HCT116 (cell line): ENCODE results near the gene GPAT2. TPM values are rescaled to one million over a fixed set of nuclear protein-coding genes. Genes with fewer than 3 reads are reported as not detected.
"Not testable (repeated sequence)": the region's sequence is repeated elsewhere in the genome, so short reads cannot be mapped to it uniquely, and the experiment has no call there.

Experiments used
- ATAC-seq: fragments of 200-7000 bp; cut with Tn5 transposase; 2 replicates; pipeline ENCODE4 v1.9.1; 2020; ENCODE audit warnings: mild to moderate bottlenecking, moderate library complexity
- BruUV-seq: library from RNA; stranded (reverse); fragments of 400-500 nt; replicated peaks from 2 replicates; lab custom pipeline; 2021; lab: Mats Ljungman, UMichigan
- CTCF ChIA-PET: fragments of 300-600 bp; sonication (Branson Sonifier 250); formaldehyde crosslinking; loops from one replicate; lab custom pipeline; 2021; ENCODE audit warnings: antibody characterized with exemption; lab: Charles Lee
- POLR2A ChIA-PET: fragments of 300-600, 350-600 bp; sonication (Branson Sonifier 250); formaldehyde crosslinking; loops from one replicate; lab custom pipeline; 2021; ENCODE audit warnings: antibody characterized with exemption; lab: Charles Lee
- RAD21 ChIA-PET, 2 experiments: fragments of 300-600 bp; sonication (Branson Sonifier 250); formaldehyde crosslinking; loops; one replicate each; lab custom pipeline; 2023; ENCODE audit warnings: low total read pairs in 2 of 2; ENCODE audit not compliant: uncharacterized antibody in 2 of 2, unreplicated experiment in 2 of 2, low non-redundant PET in 1 of 2; lab: Charles Lee
- DNase-seq: peaks from one replicate; pipeline ENCODE4 v3.0.0-alpha.2; 2010; ENCODE audit warnings: low read depth, low spot score
- H2AFZ ChIP-seq: fragments of 200-600 bp; shearing (Covaris generic), sonication (generic); 2 replicates; pipeline ENCODE4 v1.6.1; 2017; ENCODE audit warnings: low read depth, mixed run types, mixed read lengths, antibody characterized with exemption, low read length; ENCODE audit not compliant: poor library complexity, severe bottlenecking
- H3K27ac ChIP-seq: 2 replicates; pipeline ENCODE4 v1.5.1; 2012; ENCODE audit warnings: low read depth, low read length
- H3K27me3 ChIP-seq: fragments of 200-600 bp; sonication (generic); 2 replicates; pipeline ENCODE4 v1.6.1; 2016; ENCODE audit warnings: mixed run types, low read length, mixed read lengths; ENCODE audit not compliant: insufficient read depth
- H3K36me3 ChIP-seq, 2 experiments: fragments of 200-500 bp in 1 of 2; fragments of 200-600 bp in 1 of 2; sonication (Bioruptor generic) in 1 of 2; sonication (generic) in 1 of 2; 2 replicates each; pipeline versions ENCODE4 v1.5.1 to v1.6.1; 2014 to 2016; ENCODE audit warnings: low read length in 2 of 2, inconsistent platforms in 1 of 2, mixed read lengths in 1 of 2, mixed run types in 1 of 2; ENCODE audit not compliant: insufficient read depth in 2 of 2, control insufficient read depth in 1 of 2
- H3K4me1 ChIP-seq, 2 experiments: fragments of 200-600 bp in 1 of 2; sonication (generic) in 1 of 2; 2 replicates each; pipeline versions ENCODE4 v1.5.1 to v1.6.1; 2012 to 2017; ENCODE audit warnings: low read length in 2 of 2, inconsistent platforms in 1 of 2, mild to moderate bottlenecking in 1 of 2, mixed read lengths in 1 of 2, mixed run types in 1 of 2, moderate library complexity in 1 of 2; ENCODE audit not compliant: insufficient read depth in 2 of 2, control insufficient read depth in 1 of 2
- H3K4me2 ChIP-seq: fragments of 200-600 bp; sonication (generic); 2 replicates; pipeline ENCODE4 v1.6.1; 2017; ENCODE audit warnings: mixed run types, low read length, mixed read lengths
- H3K4me3 ChIP-seq, 2 experiments: fragments of 200-600 bp in 1 of 2; sonication (generic) in 1 of 2; replicated peaks in 1 of 2; 2 replicates each; pipeline ENCODE4 v1.5.1; 2011 to 2016; ENCODE audit warnings: low read length in 2 of 2, control low read depth in 1 of 2, low read depth in 1 of 2, mild to moderate bottlenecking in 1 of 2, mixed read lengths in 1 of 2, mixed run types in 1 of 2
- H3K79me2 ChIP-seq: fragments of 200-600 bp; sonication (generic); 2 replicates; pipeline ENCODE4 v1.6.1; 2017; ENCODE audit warnings: mild to moderate bottlenecking, mixed run types, low read length, moderate library complexity, mixed read lengths; ENCODE audit not compliant: insufficient read depth
- H3K9ac ChIP-seq: fragments of 200-600 bp; sonication (generic); 2 replicates; pipeline ENCODE4 v1.6.1; 2016; ENCODE audit warnings: low read length, mixed read lengths
- H3K9me2 ChIP-seq: fragments of 200-600 bp; sonication (generic), shearing (Covaris generic); 2 replicates; pipeline ENCODE4 v1.6.1; 2017; ENCODE audit warnings: mixed run types, mild to moderate bottlenecking, moderate library complexity; ENCODE audit not compliant: insufficient read depth
- H3K9me3 ChIP-seq, 2 experiments: fragments of 200-500 bp in 1 of 2; fragments of 200-600 bp in 1 of 2; sonication (Bioruptor generic) in 1 of 2; sonication (generic) in 1 of 2; 2 replicates each; pipeline ENCODE4 v1.6.1; 2014 to 2017; ENCODE audit warnings: low read length in 2 of 2, mixed read lengths in 2 of 2, inconsistent platforms in 1 of 2, low read depth in 1 of 2, mild to moderate bottlenecking in 1 of 2, mixed run types in 1 of 2, moderate library complexity in 1 of 2; ENCODE audit not compliant: control insufficient read depth in 1 of 2, insufficient read depth in 1 of 2
- H4K20me1 ChIP-seq: fragments of 200-600 bp; sonication (generic), shearing (Covaris generic); 2 replicates; pipeline ENCODE4 v1.6.1; 2017; ENCODE audit warnings: mixed run types, mild to moderate bottlenecking, moderate library complexity; ENCODE audit not compliant: insufficient read depth
- intact Hi-C: fragments of 100-400 bp; cut with micrococcal nuclease; formaldehyde crosslinking; loops from 2 replicates; pipeline ENCODE4 v1.10.0; 2022
- total RNA-seq: library from RNA; stranded (reverse); gene quantifications from one replicate; pipeline ENCODE4 v1.2.1, GENCODE V29; 2021; ENCODE audit not compliant: unreplicated experiment

The GPAT2 gene
- total RNA-seq, 1 experiment from 2014 or later, result 54.2 TPM

GRCh38 chr2:96054537-96054936 is 19.8 kb upstream of the GPAT2 start:
- H3K27me3 ChIP-seq, intact Hi-C loops, ATAC-seq, BruUV-seq, H2AFZ ChIP-seq, H3K9me3 ChIP-seq, DNase-seq, H3K79me2 ChIP-seq, H3K27ac ChIP-seq, RAD21 ChIA-PET, H3K4me3 ChIP-seq, H3K9ac ChIP-seq, H3K36me3 ChIP-seq, H3K4me1 ChIP-seq, H3K4me2 ChIP-seq, H3K9me2 ChIP-seq, CTCF ChIA-PET, H4K20me1 ChIP-seq, POLR2A ChIA-PET: not testable (repeated sequence)

DNA sequence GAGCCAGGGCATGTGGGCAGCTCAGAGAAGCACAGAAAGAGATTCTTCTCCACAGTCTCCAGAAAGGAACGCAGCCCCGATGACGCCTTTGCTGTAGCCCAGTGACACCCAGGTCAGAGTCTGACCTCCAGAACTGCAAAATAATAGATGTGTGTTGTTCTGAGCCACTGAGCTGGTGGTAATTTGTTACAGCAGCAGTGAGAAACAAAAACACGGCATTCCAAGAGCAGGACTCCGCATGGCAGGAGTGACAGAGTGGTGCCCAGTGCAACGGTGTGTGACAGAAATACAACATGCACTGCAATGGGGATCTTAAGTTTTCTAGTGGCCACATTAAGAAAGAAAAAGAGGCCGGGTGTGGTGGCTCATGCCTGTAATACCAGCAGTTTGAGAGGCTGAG is 18.7 kb upstream of the GPAT2 start:
- BruUV-seq, intact Hi-C loops, H3K27me3 ChIP-seq, H3K4me2 ChIP-seq, H3K27ac ChIP-seq, POLR2A ChIA-PET, CTCF ChIA-PET, H3K4me1 ChIP-seq, DNase-seq, H4K20me1 ChIP-seq, H3K9ac ChIP-seq, H3K36me3 ChIP-seq, ATAC-seq, H2AFZ ChIP-seq, H3K4me3 ChIP-seq, H3K9me3 ChIP-seq, H3K9me2 ChIP-seq, RAD21 ChIA-PET, H3K79me2 ChIP-seq: not testable (repeated sequence)

- H3K4me3 ChIP-seq, CTCF ChIA-PET, H3K9me2 ChIP-seq, H3K9me3 ChIP-seq, H4K20me1 ChIP-seq, H3K4me1 ChIP-seq, BruUV-seq, DNase-seq, H3K27ac ChIP-seq, H3K9ac ChIP-seq, H3K4me2 ChIP-seq, POLR2A ChIA-PET, intact Hi-C loops, H3K36me3 ChIP-seq, ATAC-seq, H3K27me3 ChIP-seq, H3K79me2 ChIP-seq, RAD21 ChIA-PET, H2AFZ ChIP-seq: not testable (repeated sequence)
Observed at GRCh38 chr2:96052632-96053031, 17.9 kb upstream of the GPAT2 start.

DNA sequence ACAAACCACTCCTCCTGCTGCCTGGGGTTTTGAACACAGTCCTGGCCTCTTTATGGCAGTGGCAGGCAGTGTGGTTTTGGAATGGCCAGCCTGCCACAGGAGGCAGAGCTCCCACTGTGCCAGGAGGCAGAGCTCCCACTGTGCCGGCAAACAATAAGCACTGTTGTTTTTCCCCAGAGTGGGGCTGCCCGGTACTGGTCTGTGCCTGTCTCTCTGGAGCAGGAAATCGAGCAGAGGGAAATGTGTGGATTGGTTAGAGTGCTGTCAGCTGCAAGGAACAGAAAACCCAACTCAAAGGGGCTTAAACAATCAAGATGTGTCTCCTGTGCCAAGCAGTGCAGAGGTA is 15.2 kb upstream of the GPAT2 start:
- BruUV-seq, H3K4me3 ChIP-seq, H3K9me2 ChIP-seq, H4K20me1 ChIP-seq, CTCF ChIA-PET, RAD21 ChIA-PET, H3K9ac ChIP-seq, H2AFZ ChIP-seq, H3K27ac ChIP-seq, H3K79me2 ChIP-seq, H3K9me3 ChIP-seq, DNase-seq, H3K27me3 ChIP-seq, H3K4me1 ChIP-seq, H3K4me2 ChIP-seq, intact Hi-C loops, H3K36me3 ChIP-seq, POLR2A ChIA-PET: not testable (repeated sequence)
- peak; percentile 63 for ATAC-seq
